Measurements from ENCODE around the gene TFCP2L1.

DNA sequence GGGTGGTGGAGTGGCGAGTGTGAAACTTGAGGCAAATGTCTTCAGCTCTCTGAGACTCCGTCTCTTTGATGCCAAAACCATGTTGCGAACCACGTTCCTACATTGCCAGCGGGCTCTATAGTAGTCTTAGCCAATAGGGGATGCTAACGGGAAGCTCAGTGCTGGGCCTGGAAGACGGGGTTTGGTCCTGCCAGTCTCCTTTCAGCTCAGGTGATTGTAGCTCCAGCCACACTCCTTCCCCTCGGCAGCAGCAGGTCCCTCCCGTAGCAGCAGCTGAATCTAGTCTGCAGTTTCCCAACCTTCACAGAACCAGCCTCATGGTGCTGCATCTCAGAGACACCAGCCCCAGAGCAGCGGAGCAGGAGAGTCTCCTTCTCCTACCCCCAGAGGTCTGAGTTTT lies 109.7 kb downstream of the TFCP2L1 start:
- TF ChIP-seq, protein P1, sequence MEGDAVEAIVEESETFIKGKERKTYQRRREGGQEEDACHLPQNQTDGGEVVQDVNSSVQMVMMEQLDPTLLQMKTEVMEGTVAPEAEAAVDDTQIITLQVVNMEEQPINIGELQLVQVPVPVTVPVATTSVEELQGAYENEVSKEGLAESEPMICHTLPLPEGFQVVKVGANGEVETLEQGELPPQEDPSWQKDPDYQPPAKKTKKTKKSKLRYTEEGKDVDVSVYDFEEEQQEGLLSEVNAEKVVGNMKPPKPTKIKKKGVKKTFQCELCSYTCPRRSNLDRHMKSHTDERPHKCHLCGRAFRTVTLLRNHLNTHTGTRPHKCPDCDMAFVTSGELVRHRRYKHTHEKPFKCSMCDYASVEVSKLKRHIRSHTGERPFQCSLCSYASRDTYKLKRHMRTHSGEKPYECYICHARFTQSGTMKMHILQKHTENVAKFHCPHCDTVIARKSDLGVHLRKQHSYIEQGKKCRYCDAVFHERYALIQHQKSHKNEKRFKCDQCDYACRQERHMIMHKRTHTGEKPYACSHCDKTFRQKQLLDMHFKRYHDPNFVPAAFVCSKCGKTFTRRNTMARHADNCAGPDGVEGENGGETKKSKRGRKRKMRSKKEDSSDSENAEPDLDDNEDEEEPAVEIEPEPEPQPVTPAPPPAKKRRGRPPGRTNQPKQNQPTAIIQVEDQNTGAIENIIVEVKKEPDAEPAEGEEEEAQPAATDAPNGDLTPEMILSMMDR (IDR thresholded peaks at IDR 0.05 in 8 of 11, conservative IDR thresholded peaks at IDR 0.05 in 3 of 11): no peak
- TF ChIP-seq POLR2AphosphoS5 (IDR thresholded peaks at IDR 0.05): no peak

Measured in spleen (tissue), 7 donors.